NT2/D1 (cell line): ENCODE data around the gene CDK19.

Experiments
- SUZ12 ChIP-seq: IDR thresholded peaks from 2 replicates; pipeline ENCODE4 v1.6.1; 2011; ENCODE audit not compliant: insufficient read length, insufficient read depth; ENCODE audit errors: extremely low read depth
- YY1 ChIP-seq: IDR thresholded peaks from 2 replicates; pipeline ENCODE4 v1.6.1; 2011; ENCODE audit not compliant: insufficient read length, insufficient read depth
- ZNF274 ChIP-seq: IDR thresholded peaks from 2 replicates; pipeline ENCODE4 v1.6.1; 2011; ENCODE audit warnings: mild to moderate bottlenecking, low read depth, low read length

- TF ChIP-seq ZNF274 (no peak), SUZ12 (no peak), YY1 (no peak)
Observed at GRCh38 chr6:110658631-110659211, 156.5 kb downstream of the CDK19 start.
